H1 (cell line): Measurements from ENCODE around the gene F10.

Source experiments
- TAF1 ChIP-seq: IDR thresholded peaks from 2 replicates; pipeline ENCODE4 v1.6.1; 2011; ENCODE audit warnings: mild to moderate bottlenecking, low read depth, low read length
- TBP ChIP-seq: IDR thresholded peaks from 2 replicates; pipeline ENCODE4 v1.6.1; 2011; ENCODE audit warnings: low read depth, low read length, improper control_type of control experiment
- TF ChIP-seq, protein P1 (sequence below), 3 experiments: IDR thresholded peaks; 1 replicate in 2 of 3; 2 replicates in 1 of 3; pipeline versions ENCODE4 v1.5.1 to v1.6.1; 2011; ENCODE audit warnings: low read length in 3 of 3, mild to moderate bottlenecking in 3 of 3, inconsistent platforms in 2 of 3, low read depth in 1 of 3, moderate library complexity in 1 of 3; ENCODE audit not compliant: insufficient read depth in 1 of 3; ENCODE audit errors: control extremely low read depth in 1 of 3
- TF ChIP-seq, protein P2 (sequence below): IDR thresholded peaks from 2 replicates; pipeline ENCODE4 v1.6.1; 2012; ENCODE audit warnings: low read length, inconsistent platforms

DNA sequence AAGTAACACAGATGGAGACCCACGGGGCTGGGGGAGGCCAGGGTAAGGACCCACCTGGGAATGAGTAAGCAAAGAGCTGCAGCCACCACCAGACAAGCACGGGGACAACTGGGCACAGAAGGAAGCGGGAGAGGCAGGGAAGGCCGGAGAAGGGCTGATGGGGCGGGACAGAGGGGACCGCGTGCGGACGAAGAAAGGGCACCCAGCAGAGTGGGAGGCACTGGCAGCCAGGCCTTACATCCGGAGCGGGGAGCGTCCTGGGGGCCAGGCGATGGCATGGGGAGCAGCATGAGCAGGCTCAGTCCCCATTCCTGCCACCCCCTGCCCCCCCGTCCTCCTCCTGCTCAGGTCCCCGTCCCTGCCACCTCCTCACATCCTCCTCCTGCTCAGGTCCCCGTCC lies 38.8 kb downstream of the F10 start:
- no peak for TF ChIP-seq TAF1
- TF ChIP-seq, protein P1, sequence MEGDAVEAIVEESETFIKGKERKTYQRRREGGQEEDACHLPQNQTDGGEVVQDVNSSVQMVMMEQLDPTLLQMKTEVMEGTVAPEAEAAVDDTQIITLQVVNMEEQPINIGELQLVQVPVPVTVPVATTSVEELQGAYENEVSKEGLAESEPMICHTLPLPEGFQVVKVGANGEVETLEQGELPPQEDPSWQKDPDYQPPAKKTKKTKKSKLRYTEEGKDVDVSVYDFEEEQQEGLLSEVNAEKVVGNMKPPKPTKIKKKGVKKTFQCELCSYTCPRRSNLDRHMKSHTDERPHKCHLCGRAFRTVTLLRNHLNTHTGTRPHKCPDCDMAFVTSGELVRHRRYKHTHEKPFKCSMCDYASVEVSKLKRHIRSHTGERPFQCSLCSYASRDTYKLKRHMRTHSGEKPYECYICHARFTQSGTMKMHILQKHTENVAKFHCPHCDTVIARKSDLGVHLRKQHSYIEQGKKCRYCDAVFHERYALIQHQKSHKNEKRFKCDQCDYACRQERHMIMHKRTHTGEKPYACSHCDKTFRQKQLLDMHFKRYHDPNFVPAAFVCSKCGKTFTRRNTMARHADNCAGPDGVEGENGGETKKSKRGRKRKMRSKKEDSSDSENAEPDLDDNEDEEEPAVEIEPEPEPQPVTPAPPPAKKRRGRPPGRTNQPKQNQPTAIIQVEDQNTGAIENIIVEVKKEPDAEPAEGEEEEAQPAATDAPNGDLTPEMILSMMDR (IDR thresholded peaks at IDR 0.05; ENCODE audit: control extremely low read depth in 1 of 3, insufficient read depth in 1 of 3, low read depth in 1 of 3, low read length in 3 of 3), result no peak
- TF ChIP-seq TBP, result no peak
- TF ChIP-seq, protein P2, sequence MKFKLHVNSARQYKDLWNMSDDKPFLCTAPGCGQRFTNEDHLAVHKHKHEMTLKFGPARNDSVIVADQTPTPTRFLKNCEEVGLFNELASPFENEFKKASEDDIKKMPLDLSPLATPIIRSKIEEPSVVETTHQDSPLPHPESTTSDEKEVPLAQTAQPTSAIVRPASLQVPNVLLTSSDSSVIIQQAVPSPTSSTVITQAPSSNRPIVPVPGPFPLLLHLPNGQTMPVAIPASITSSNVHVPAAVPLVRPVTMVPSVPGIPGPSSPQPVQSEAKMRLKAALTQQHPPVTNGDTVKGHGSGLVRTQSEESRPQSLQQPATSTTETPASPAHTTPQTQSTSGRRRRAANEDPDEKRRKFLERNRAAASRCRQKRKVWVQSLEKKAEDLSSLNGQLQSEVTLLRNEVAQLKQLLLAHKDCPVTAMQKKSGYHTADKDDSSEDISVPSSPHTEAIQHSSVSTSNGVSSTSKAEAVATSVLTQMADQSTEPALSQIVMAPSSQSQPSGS, result no peak
